IPS-NIHi7 (cell line): ENCODE data around the gene CCDC60.
"Not testable (repeated sequence)": the region's sequence is repeated elsewhere in the genome, so short reads cannot be mapped to it uniquely, and the experiment has no call there.

Source experiments
- DNase-seq: peaks from one replicate; pipeline ENCODE4 v3.0.0; 2012; ENCODE audit warnings: mixed read lengths; ENCODE audit errors: extremely low spot score

The CCDC60 gene

DNA sequence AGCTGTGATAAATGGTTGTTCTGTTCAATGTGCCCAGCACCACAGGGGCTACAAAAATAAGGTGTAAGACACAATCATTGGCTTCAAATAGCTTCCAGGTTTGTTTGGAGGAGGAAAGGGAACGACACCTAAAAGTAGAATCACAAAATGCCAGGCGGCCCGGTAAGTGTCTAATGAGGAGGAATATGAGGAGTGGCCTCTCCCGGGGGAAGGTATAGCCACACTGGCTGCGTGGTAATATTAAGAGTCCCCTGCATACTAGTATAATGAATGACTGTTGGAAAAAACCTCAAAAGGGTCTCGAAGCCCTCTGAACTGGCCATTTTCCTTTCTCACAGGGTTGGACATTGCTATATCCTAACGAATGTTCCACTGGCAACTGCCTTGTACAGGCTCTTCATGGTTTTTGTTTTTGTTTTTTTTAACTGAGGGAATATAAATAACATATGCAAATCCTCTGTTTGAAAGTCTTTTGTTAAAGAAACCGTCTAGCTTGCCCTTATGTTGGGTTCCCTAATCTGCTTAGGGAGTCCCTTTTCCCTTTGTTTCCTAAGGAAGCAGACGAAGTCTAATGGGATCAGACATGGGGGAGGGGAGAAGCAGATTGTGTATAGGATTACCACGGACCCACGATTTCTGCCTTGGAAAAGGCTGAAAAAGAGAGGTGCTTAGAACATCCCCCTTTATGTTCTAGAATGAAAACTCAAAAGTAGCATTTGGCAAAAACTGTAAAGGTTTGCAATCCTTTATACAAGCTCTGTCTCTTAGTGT, 4.2 kb downstream of the CCDC60 start:
- peak; percentile 19 for DNase-seq

DNA sequence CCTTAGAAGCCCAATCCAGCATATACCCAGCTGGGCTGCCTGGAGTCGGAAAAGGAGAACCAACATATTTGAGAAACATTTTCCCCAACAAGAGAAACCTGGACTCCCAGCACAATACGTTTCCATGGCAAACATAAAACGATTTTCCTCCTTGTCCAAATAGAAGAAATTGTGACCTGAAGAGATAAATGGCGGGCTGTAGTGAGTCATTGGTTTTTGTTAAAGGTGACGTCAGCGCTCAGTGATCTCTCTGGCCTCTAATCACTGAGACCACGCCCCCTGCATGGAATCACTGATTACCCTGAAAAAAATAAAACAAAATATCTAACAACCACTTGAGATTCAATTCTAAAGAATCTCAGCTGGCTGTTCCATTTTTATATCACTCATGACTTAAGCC, 6.0 kb downstream of the CCDC60 start:
- DNase-seq, result no peak

DNA sequence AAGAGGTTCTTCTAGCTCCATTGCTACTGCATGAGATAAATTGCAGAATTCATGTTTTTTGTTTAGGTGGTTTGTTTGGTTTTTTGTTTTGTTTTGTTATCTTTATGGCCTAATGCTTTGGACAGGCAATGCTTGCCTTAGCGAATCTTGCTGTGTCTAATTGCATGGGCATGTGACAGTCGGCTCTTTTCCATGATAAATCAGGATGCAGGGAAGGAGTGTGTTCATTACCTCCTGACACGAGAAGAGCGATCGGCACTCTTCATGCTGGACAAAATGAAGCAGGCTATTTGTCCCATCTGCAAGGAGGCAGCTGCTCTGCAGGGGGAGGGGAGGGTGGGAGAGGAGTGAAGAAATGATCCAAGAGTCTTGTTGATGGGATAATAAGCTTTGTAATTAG, 6.5 kb downstream of the CCDC60 start:
- no peak for DNase-seq

DNA sequence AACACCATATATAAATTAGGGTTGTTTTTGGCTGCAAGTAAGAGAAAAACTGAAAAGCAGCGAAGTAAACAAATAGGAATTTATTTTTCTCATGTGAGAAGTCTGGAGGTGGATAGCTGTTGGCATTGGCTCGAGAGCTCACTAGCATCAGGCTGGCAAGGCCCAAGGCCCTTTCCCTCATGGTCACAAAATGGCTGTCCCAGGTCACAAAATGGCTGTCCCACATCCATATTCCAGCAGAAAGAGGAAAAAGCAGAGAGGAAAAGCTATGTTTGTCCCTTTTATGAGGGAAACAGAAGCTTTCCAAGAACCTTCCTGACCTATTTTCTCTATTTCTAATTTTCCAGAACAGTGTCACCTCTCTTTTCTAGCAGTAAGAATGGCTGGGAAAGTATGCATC, 7.5 kb downstream of the CCDC60 start:
- DNase-seq, result no peak

DNA sequence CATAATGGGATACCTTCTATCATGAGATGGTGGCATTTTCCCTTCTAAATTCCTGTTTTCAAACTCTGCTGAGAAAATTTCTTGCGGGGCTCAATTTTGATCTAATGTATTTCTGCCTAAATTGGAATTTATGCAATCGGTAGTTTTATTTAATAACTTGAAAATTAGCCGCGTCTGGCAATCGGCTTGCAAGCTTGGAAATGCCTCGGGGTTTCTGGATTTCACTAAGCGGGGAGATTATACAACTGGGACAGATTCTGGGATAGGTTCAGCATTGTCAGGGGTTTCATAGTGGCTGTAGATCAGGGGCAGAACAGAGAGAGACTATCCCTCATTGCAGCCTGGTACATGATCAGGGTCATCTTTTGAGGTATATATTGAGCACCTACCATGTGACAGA, 8.6 kb downstream of the CCDC60 start:
- no peak for DNase-seq

DNA sequence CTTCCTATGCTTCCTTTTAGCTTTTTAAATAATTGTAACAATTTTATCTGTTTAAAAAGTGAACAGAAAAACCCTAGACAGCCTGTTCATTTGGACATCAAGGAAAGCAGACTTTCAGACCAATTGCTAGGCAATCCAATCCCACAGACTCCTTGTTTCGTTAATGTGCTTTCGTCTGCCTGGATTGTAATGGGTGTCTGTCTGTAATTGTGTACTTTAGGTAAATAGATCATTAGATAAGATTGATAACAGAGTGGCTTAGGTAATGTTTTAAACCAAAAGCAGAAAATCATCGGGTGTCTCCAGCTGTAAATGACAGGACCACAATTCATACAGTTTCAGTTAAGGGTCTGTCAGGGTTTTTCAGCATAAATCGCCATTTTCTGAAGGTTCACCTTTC, 19.6 kb downstream of the CCDC60 start:
- DNase-seq, result no peak

DNA sequence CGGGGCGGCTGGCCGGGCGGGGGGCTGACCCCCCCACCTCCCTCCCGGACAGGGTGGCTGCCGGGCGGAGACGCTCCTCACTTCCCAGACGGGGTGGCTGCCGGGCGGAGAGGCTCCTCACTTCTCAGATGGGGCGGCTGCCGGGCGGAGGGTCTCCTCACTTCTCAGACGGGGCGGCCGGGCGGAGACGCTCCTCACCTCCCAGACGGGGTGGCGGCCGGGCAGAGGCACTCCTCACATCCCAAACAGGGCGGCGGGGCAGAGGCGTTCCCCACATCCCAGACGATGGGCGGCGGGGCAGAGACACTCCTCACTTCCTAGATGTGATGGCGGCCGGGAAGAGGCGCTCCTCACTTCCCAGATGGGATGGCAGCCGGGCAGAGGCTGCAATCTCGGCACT, 25.8 kb downstream of the CCDC60 start:
- DNase-seq, result not testable (repeated sequence)

DNA sequence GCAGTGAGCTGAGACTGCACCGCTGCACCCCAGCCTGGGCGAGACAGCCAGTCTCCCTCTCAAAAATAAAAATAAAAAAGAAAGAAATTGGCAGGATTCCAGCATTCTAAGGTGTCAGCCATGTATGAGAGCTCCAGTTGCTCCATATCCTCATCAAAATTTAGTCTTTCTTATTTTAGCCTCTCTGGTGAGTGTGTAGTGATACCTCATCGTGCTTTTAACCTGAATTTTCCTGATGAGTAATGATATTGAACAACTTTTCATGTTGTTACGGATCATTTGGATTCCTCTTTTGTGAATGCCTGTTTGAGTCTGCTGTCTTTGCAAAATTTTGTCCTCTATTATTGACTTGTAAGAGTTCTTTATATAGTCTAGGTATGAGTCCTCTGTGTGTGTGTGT, 28.5 kb downstream of the CCDC60 start:
- no peak for DNase-seq

DNA sequence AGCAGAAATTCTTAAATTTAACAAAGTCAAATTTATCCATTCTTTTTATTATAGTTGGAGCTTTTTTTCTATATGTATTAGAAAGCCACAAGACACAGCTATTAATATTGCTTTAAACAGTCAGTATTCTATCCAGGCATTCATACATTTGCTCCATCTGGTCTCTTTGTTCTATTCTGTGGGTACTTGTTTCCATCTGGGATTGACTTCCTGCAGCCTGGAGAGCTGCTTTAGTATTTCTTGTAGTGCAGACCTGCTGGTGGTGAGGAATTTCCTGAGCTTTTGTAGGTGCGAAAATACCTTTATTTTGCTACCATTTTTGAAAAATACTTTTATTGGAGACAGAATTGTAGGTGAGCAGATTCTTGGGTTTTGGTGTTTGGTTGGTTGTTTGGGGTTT, 29.0 kb downstream of the CCDC60 start:
- peak; percentile 38 for DNase-seq

DNA sequence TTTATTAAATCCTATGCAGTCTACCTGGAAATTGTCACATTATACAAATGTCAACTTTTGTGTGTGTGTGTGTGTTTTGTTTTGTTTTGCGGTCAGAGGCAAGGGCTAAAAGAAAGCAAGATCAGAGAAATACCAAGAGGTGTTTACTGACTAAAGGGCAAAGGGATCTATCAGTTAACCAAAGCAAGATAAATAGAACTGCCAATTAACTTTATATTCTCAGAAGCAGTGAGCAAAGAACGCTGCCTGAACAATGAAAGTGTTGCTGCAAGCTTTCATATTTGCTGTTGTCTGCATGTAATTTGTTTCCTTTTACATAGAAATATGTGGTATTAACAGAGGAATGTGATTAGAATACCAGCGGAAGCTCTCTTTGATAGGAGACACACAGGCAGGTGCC, 30.9 kb downstream of the CCDC60 start:
- no peak for DNase-seq

DNA sequence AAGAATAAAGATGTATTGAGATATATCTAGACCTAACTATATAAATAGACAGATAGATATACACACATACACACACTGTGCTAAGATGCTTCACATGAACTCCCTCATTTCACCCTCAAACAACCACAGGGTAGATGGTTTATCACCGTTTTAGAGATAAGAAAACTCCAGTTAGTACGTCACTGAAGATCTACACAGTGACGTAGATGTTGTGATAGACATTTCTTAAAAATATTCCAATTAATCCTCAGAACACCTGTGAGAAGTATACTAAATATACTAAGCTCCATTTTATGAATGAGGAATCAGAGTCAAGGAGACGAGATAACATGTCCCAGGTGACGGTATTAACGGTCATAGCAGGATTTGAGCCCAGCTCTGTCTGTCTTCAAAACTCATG, 31.5 kb downstream of the CCDC60 start:
- no peak for DNase-seq

DNA sequence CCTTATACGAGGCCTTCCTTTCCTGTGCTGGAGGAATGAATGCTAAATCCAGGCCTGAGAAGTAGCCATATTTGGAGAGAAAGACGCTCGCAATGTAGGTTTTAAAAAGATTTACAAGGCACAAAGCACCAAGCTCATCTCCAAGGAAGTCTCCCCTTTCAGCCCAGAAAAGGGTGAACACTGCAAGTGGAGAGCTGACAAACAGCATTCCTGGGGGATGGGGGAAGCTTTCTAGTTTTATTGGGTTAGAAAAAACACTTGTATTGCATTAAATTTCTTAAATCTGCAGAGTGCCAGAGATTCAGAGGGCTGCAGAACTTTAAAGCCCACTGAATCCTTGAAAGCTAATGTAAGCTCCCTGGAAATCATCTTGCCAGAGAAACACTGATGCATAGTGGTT, 34.6 kb downstream of the CCDC60 start:
- no peak for DNase-seq

DNA sequence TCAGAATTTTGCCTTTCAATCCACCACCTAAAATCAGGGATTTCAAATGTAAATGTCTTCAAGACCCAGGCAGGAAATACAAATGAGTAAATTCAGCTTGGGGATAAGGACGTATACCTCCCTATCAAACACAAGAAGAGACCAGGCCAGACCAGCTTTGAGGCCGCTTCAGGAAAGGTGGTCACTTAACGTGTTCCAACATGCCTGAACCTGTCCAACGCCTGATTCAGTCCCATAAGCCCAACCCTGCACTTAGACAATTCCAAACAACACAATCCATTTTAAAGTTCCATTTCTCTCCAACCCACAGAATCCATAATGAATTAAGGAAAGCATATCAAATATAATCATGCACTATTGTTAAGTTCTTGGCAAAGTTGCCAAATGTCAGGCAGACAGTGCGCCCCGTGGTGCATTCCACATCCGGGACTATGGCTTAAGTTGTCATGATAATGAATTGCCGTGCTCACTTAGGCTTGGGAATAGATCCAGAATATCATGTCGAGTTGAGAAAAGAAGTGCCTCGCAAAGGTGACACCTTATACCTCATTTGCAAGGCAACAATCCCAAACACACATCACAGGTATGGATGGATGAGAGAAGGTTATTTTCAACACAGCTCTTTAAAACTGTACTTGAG, 35.5 kb downstream of the CCDC60 start:
- DNase-seq, result no peak

DNA sequence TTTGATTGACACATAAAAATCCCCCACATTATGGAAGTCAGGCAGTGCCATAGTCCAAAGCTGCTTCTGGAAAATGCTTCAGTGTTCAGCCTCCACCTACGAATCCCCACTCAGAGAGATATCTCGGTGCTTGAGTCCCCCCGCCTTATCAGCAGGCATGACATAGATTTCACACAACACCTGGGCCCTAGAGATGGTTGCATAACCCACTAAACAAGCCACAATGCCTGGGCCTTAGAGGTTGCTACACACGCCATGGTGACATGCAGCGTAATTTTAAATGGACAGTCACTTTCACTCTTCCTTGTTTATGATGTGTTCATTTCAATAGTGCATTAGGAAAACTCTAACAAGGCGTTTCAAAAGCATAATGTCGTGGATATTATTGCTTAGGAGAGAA, 38.0 kb downstream of the CCDC60 start:
- no peak for DNase-seq

DNA sequence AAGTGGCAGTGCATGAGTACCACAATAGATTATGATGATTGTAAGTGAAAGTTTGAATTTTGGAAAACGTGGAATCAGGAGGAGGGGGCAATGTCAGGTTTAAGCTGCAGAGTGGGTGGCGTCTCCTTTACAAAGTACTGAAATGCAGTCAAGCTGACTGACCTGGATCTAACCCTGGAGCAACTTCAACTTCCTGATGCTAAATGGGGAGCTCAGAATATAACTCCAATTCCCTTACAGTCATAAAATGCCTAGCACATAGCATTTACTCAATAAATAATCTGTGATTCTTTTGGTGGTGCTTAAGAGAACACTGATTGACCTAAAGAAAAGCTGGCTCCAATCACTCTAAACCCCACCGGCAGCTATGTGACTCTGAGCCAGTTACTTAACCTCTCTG, 38.5 kb downstream of the CCDC60 start:
- no peak for DNase-seq

DNA sequence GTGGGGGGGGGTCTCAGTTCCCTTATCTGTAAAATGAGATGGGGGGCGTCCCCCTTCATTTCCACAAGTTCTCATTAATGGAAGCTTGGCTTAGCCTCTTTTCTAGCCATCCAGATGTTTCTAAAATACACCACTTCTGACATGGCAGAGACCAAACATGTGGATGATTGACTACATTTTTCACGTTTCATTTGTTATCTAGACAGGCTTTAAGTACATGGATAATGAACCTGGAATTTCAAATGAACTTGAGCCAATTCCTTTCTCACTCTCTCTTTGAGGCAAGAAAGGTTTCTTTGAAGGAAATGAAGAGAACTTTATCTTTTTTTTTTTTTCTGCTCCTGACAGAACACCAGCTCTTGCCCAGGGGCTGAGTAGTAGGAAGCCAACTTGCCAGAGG, 39.1 kb downstream of the CCDC60 start:
- DNase-seq, result no peak

DNA sequence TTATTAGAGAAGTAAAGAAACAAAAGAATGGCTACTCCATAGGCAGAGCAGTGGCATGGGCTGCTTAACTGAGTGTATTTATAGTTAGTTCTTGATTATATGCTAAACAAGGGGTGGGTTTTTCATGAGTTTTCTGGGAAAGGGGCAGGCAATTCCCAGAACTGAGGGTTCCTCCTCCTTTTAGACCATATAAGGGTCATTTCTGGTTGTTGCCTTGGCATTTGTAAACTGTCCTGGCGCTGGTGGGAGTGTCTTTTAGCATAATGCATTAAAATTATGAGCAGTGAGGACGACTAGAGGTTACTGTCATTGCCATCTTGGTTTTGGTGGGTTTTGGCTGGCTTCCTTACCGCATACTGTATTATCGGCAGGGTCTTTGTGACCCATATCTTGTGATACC, 40.1 kb downstream of the CCDC60 start:
- no peak for DNase-seq

DNA sequence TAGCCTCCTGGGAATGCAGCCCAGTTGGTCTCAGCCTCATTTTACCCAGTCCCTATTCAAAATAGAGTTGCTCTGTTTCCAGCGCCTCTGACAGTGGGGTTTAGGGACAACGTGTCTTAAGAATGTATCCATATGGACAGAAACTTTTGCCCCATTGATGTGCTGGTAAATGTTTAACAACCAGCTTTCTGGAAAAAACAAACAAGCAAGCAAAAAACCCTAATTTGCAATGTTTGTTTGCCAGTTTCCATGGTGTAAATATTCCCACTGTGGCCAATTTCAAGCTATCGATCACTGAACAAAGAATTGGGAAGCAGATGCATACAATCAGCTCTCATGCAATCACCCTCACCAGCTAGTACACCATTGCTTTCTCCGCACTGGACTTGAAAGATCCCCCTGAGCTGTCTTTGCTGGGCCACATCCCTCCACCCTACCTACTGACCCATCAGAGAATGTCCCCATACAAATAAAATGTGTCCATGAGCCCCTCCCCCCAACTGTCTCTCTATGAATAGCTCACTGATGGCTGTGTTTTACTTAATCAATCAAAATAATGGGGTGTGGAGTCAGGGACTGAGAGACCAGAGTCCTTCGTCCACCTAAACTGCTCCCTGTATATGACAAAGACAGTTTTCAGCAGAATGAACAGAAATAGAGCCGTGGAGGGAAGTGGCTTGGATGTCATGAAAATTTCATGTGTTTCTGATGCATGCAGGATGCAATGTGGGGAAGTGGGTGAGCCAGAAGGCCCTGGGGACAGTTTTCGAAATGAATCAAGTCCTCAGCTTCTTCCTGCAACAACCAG, 40.8 kb downstream of the CCDC60 start:
- no peak for DNase-seq

DNA sequence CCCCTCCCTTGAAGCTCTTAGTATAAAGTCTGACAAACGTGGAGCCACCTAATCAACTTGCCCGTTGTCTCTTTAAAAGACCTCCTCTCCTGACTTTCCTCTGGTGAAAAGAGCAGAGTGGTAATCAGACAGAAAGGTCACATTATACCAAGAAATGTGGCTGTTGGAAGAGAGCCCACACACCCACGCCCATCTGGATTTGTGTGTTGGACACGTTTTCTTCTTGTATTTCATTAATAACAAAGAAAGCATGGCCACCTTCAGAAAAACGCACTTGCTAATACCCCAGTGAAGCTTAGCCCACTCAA, 41.3 kb downstream of the CCDC60 start:
- DNase-seq, result no peak

DNA sequence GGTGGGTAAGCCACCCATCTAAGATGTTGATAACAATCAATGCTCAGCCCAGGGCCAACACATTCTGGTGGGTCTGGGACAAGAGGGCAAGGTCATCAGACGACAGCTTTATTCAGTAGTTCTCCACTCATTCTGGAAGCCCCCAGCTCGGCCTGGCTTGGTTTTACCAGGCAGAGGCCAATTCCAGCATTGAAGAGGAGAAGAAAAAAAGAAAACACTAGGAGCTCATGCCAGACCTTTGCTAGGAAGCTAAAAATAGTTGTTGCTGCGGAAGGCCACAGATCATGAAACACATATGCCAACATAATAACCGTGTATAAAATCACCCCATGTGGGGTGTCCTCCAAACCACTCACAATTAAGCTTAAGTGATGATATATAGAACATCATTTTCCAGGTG, 44.4 kb downstream of the CCDC60 start:
- no peak for DNase-seq

DNA sequence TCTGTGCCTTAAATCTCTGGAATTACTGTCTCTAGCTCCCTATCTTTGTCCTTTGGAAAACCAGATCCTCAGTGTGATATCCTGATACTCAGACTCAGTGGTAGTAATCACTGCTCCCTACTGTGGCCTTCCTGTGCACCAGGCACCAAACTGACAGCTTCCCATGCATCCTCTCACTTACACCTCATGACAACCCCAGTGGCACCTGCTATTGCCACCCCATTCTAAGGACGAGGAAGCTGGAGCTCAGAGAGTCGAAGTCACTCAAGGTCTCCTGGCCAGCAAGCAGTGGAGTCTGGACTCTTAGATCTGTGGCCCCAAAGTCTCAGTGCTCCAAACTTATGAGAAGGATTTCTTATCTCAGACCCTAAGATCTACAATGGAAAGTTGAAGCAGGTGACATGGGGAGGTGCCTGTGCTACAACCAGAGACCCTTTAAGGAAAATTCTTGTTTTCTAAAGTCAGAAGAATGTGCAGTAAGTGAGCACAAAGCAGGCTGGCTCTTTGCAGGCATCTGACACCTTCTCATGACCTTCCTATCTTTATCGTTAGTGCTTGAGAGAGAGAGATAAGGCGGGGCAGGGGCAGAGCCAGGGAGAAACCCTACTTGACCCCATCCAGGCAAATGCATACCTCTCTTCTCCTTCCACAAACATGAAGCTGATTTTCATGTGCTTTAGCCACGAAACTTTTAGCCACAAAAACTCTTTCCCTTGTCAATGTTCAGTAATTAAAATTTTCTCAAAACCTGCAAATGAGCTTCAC, 47.1 kb downstream of the CCDC60 start:
- no peak for DNase-seq

DNA sequence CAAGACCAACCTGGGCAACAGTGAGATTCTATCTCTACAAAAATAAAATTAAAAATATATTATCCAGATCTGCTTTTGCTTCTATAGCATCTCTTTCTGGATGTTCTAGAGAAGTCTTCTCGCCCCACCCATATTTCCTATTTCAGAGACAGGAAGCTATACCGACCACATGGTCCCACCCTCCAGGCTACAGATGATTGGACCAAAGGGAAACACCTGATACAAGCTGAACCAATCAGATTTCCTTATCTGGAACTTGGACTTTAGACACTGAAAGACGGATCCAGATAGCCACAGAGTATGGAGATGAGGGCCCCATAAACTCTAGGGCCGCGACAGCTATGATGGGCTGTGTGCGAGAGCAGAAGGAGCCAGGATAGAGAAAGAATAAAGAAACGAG, 48.7 kb downstream of the CCDC60 start:
- DNase-seq, result no peak
